Pons (tissue), 1 donor: ENCODE data around the gene DCUN1D3.
"Not testable (repeated sequence)": the region's sequence is repeated elsewhere in the genome, so short reads cannot be mapped to it uniquely, and the experiment has no call there.

ENCODE experiments used
- DNase-seq: peaks from one replicate; pipeline ENCODE4 v3.0.0-alpha.2; 2016; ENCODE audit warnings: low spot score

Gene DCUN1D3

GRCh38 chr16:20862162-20862960 is 37.8 kb downstream of the DCUN1D3 start:
- DNase-seq, result no peak

DNA sequence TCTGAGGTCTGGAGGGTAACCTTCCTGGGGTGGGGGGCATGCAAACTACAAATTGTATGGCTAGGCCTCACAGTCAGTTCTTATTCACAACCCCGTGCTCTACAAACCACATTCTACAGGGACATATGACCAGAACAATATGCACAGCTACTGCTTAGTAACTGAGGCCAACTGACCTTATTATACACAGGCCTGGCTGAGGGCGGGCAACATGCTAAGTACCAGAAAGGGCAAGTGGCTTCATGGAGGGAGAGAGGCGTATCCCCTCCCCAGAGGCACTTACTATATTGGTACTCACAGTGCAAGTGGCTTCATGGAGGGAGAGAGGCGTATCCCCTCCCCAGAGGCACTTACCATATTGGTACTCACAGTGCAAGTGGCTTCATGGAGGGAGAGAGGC is 39.2 kb downstream of the DCUN1D3 start:
- not testable (repeated sequence) for DNase-seq

- peak; percentile 48 for DNase-seq
Observed at GRCh38 chr16:20860361-20860760, 39.8 kb downstream of the DCUN1D3 start.

DNA sequence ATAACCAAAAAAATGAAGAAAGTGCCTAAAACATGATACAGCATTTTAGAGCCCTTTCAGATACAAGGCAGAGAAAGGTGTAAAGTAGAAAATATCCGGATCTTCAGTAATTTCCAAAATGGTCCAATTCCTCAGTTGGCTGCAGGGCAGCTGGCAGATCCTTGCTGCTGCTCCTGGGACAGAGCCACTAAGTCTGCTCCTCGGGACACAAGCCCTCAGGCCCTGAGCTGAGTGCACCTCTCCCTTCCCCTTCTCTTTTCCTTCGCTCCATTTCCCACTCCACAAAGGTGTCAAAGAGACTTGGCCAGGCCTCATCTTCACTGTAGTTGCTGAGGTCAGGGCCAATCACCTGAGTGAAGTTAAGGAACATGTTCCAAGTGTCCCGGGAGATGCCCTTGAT is 40.5 kb downstream of the DCUN1D3 start:
- peak; percentile 32 for DNase-seq

DNA sequence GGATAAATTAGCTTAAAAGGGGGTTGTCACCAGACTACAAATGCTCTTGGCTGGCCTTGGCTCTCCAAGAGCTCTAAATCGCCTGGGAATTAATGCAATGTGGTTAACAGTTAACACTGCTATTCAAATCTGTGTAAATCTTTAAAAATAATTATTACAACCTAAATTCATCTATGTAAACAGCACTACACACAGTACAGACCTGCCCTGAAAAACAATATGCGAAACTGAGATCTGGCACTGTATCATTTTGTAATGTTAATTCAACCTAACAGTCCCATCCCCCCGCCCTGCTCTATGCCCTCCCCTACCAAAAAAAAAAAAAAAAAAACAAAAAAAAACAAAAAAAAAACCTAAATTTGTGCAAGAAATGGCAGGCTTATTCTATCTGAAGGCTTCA is 40.9 kb downstream of the DCUN1D3 start:
- no peak for DNase-seq

- no peak for DNase-seq
Observed at GRCh38 chr16:20857281-20857680, 42.9 kb downstream of the DCUN1D3 start.

DNA sequence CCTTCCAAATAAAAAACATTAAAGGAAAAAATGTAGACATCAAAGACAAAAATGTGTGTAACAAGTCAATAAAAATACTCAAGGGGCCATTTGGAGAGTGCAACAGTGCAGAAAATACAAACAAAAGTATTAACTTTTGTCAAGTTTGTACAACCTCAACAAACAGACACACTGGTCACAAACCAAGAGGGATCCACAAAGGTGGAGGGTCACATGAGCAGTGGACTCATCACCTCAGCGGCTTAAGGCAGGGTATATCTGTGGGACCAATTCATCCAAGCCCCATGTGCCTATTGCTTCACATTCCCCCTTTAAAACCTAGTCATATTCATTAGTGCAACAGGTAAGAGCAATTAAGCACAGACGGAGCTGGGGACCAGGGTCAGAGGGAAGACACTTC is 45.2 kb downstream of the DCUN1D3 start:
- no peak for DNase-seq

DNA sequence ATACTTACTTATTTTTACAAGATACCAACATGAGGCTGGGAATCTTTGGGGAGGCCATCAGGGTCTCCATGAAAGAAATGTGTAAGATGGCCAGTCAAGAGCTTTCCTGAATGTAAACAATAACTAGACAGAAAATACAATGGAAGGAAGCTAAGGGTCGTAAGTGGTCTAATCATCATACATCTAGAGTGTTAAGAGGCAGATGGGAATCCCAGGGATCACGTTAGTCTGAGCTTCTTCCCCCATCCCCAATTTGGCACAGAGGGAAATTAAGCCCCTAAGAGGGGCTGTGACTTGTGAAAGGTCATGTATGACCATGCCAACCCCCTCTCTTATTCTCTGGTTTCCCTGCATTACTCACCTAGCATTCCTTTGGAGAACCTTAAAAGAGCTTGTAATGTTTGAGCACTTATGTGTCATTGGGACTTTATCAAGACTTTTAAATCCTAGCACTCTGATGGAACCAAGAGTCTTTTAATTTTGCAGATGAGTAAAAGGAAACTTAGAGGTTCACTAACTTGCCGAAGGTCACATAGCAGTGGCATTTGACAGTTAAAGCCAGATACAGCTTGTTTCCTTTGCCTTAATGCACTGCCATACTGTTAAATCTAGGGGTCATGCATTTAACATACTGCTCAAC is 46.1 kb downstream of the DCUN1D3 start:
- no peak for DNase-seq

GRCh38 chr16:20853143-20853542 is 47.0 kb downstream of the DCUN1D3 start:
- DNase-seq, result no peak

DNA sequence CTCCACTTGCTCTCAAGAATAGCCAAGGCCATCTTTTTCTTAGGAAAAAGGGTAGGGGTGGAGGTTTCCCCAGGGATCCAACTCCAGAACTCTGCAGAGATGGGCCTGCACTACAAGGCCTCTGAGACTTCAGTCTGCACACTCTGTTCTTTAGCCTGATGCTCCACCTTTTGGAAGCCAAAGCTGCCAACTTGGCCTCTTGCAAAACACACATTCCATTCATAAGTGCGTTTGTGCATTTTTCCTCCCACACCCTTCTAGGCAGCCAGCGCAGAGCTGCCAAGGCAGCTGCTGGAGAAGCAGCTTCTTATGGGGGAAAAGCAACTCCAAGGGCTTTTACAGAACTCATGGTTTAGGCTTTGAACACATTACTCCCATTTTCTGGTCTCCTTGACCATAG is 48.6 kb downstream of the DCUN1D3 start:
- DNase-seq, result peak; percentile 40

- DNase-seq, result no peak
Observed at GRCh38 chr16:20850981-20851380, 49.2 kb downstream of the DCUN1D3 start.

DNA sequence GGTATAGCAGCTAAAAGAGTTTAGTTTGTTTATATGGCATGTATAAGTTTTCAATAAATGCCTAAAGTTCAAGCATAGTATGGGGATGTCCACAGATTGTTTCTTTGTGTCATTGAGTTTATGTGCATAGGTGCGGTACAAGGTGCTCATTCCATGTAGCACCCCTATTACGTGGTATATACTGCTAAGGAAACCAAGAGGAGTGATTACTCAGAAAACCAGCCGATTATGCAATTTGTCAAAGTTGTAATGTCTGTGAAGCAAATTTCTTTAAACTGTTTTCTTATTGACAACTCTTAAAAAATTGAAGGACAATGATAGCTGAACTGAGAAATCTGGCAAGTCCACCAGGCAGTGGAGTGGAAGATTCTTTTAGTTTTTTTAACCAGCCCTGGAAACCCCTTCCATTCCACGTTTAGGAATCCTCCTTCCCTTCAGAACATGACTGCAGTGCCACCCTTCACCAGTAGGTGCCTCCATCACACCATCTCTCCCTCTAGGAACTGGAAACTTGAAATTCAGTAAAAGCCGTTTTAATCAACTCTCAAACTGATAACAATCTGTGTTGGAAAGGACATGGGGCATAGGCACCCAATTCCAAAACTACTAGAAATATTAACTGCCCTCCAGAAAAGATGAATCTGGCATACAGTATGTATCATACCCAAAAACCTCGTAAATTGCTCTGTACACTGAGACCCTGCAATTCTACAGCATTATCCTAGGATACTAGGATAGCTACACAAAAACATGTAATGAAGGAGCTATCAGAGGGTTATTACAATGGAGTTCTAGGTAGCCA is 50.4 kb downstream of the DCUN1D3 start:
- DNase-seq, result peak; percentile 70

DNA sequence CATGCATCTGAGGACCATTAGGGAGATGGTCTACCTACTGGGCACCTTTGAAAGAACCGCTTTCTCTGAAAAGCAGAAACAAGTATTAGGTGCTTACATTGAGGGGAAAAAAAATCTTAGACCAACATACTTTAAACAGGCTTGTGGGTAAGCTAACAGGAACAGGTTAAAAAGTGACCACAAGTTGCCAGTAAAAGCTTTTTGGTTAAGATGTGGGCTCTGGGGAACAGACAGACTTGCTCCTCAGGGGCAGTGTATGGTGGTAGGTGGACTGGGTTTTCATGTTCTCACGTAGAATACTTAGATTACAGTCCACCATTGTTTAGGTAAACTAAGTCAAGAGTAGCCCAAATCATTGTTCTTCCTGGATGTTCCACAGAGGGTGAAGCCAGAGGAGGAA is 52.6 kb downstream of the DCUN1D3 start:
- DNase-seq, result no peak

DNA sequence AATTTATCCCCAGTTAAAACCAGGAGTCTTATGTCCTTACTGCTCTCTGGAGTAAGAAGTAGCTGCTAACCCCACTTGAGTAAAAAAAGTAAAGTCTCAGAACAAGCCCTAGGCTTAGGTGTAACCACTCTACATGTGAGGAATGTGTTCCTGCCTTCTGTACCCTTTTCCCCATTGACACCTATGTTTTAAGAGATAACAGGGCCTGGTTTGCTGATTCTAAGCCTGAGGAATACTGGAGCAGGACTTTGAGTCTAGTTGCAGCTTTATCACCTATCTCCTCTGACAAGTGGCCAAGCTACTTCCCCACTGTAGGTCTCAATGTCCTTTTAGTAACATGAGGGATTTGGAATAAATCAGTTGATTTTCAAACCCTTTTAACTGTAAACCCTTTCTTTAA is 53.6 kb downstream of the DCUN1D3 start:
- DNase-seq, result no peak

DNA sequence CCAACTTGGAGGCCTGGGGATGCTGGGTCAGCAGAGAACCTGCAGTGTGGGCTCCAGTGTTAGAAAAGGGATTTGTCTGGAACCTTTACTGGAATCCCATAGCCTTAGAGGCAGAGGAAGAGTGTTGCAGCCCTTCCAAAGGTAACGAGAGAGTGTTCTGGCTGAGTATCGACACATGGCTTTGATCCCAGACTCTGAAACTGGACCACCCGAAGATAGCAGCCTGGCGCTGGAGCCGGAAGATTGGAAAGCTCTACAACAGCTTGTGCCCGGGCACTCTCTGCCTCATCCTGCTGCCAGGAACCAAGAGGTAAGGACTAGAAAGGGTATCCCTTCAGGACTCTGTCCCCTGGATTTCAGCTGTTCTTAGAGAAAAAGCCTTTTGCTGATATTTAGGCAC is 54.1 kb downstream of the DCUN1D3 start:
- no peak for DNase-seq

GRCh38 chr16:20844588-20844987 is 55.6 kb downstream of the DCUN1D3 start:
- no peak for DNase-seq

GRCh38 chr16:20844054-20844453 is 56.1 kb downstream of the DCUN1D3 start:
- DNase-seq, result no peak

DNA sequence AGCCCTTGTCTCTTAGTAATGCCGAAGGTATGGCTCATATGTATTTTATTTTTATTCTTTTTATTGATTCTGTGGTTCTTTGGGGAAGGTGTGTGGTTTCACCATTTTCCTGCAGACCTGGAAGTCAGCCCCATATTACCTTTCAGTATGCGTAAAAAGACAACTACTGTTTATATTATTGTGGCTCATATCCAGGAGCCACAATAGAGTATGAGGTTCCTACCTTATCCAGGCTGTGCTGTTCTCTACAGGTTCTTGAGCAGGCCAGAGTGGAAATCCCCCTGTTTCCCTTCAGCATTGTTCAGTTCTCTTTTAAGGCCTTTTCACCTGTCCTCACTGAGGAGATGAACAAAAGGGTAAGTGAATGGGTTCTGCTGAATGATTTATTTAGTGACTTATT is 60.7 kb downstream of the DCUN1D3 start:
- no peak for DNase-seq

GRCh38 chr16:20838240-20838639 is 61.9 kb downstream of the DCUN1D3 start:
- DNase-seq, result no peak

GRCh38 chr16:20833086-20833485 is 67.1 kb downstream of the DCUN1D3 start:
- no peak for DNase-seq

GRCh38 chr16:20830372-20830771 is 69.8 kb downstream of the DCUN1D3 start:
- DNase-seq, result no peak

DNA sequence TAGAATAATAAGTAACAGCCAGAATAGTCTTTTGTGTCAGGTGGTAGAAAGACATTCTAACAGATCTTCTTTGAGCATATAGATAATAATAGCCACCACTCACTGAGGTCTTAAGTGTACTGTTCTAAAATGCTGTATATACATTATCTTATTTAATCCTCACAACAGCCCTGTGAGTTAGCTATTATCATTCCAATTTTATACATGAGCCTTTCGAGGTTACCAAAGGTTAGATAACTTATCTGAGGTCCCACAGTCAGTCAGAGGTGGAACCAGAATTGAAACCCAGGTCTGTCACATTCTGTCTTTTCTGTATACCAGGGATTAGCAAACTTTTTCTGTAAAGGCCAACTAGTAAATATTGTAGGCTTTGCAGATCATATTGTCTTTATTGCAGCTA is 70.6 kb downstream of the DCUN1D3 start:
- no peak for DNase-seq

DNA sequence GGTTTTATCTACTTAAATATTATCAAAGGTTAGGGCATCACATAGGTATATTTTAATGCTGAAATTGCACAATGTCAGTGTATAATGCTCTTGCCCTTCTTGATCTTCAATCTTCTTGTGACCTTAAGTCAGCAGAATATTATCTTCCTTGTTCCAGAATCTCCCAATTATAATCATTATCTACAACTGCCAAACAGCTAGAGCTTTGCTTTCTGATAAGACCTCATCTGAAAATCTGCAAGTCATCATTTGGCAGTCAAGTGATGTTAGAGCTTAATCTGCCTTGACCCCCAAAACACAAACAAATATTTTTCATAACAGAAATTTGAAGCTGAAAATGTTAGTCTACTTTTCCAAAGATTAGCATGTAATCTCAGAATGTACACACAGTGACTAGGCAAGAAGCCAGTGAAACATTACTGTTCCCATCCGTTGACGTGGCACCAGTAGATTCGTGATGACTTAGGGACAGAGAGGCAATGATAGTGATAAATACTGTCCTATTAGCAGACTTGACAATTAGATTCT is 74.1 kb downstream of the DCUN1D3 start:
- DNase-seq, result no peak
